ENCODE measurements around the gene SYNGAP1. TPM values are rescaled to one million over a fixed set of nuclear protein-coding genes. Genes with fewer than 3 reads are reported as not detected.
A peak's percentile ranks its signal among the peaks of the same experiment; 100 is the strongest.

SYNGAP1 gene
- total and polyA plus RNA-seq, 9 of the 15 experiments (the other 6 are each of a cell fraction or from before 2014, with no cell fraction given): 0.01 to 22.8 (median 3.2) TPM

DNA sequence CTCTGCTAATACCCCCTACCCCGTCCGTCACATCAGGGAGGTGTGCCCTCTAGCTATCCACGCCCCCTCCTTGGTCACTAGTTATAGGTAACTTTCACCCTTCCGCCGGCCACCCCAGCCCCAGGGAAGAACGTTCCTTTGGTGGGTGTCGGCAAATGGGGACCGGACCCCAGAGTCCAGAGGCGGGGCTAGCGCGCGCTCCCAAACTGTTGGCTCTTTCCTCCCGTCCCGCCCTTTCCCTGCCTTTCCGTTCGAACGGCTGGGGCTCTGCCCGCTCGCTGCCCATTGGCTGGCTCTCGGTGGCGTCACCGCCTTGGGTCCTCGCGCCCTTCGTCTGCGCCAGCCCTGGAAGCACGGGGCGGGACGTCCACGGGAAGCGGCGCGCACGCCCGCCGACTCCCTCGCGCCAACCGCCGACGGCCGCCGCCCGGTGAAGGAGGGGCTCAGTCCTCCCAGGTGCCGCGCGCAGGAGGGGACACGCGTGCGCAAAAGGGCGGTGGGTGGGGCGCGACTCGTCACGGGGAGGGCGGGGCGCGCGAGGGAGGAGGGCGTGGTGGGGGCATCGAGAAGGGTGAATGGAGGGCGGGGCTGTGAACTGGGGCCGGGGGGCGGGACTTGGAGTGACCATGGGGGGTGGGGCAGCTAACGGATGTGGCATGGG, 9.7 kb upstream of the SYNGAP1 start (continued):
- TF ChIP-seq, protein P1, sequence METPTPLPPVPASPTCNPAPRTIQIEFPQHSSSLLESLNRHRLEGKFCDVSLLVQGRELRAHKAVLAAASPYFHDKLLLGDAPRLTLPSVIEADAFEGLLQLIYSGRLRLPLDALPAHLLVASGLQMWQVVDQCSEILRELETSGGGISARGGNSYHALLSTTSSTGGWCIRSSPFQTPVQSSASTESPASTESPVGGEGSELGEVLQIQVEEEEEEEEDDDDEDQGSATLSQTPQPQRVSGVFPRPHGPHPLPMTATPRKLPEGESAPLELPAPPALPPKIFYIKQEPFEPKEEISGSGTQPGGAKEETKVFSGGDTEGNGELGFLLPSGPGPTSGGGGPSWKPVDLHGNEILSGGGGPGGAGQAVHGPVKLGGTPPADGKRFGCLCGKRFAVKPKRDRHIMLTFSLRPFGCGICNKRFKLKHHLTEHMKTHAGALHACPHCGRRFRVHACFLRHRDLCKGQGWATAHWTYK (CRISPR knock-in tag; IDR thresholded peaks at IDR 0.05): peak; percentile 92
- TF ChIP-seq ESRRB (CRISPR knock-in tag; IDR thresholded peaks at IDR 0.05; ENCODE audit: borderline replicate concordance) (peak; percentile 66; the same call in 1 of the 2 replicates), SRF (CRISPR knock-in tag; IDR thresholded peaks at IDR 0.05) (peak in 1 of 2 experiments; percentile 63; a peak in 2 of 4 replicates), HDAC8 (tag; IDR thresholded peaks at IDR 0.05) (0 out of 2 replicates have a peak, but pooled peaks have one; percentile 32), POLR2A (conservative IDR thresholded peaks at IDR 0.05) (peak; percentile 90), ZNF165 (CRISPR knock-in tag; IDR thresholded peaks at IDR 0.05; ENCODE audit: borderline replicate concordance) (no peak), ZNF717 (CRISPR knock-in tag; IDR thresholded peaks at IDR 0.05) (peak; percentile 75; the same call in 1 of the 2 replicates), ZBTB7A (IDR thresholded peaks at IDR 0.05; ENCODE audit: borderline replicate concordance, control insufficient read depth, low read depth, low read length) (peak; percentile 84), GATAD2B (IDR thresholded peaks at IDR 0.05; ENCODE audit: borderline replicate concordance) (no peak)
- TF ChIP-seq, protein P2, sequence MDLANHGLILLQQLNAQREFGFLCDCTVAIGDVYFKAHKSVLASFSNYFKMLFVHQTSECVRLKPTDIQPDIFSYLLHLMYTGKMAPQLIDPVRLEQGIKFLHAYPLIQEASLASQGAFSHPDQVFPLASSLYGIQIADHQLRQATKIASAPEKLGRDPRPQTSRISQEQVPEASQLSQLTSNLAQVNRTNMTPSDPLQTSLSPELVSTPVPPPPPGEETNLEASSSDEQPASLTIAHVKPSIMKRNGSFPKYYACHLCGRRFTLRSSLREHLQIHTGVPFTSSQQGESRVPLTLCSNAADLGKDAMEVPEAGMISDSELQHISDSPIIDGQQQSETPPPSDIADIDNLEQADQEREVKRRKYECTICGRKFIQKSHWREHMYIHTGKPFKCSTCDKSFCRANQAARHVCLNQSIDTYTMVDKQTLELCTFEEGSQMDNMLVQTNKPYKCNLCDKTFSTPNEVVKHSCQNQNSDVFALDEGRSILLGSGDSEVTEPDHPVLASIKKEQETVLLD (IDR thresholded peaks at IDR 0.05): peak; percentile 66
- TF ChIP-seq, protein P3, sequence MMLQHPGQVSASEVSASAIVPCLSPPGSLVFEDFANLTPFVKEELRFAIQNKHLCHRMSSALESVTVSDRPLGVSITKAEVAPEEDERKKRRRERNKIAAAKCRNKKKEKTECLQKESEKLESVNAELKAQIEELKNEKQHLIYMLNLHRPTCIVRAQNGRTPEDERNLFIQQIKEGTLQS (IDR thresholded peaks at IDR 0.05): peak; percentile 40; the same call in 1 of the 2 replicates
- TF ChIP-seq, protein P3 (CRISPR knock-in tag; conservative IDR thresholded peaks at IDR 0.05): no peak
- TF ChIP-seq, protein P4, sequence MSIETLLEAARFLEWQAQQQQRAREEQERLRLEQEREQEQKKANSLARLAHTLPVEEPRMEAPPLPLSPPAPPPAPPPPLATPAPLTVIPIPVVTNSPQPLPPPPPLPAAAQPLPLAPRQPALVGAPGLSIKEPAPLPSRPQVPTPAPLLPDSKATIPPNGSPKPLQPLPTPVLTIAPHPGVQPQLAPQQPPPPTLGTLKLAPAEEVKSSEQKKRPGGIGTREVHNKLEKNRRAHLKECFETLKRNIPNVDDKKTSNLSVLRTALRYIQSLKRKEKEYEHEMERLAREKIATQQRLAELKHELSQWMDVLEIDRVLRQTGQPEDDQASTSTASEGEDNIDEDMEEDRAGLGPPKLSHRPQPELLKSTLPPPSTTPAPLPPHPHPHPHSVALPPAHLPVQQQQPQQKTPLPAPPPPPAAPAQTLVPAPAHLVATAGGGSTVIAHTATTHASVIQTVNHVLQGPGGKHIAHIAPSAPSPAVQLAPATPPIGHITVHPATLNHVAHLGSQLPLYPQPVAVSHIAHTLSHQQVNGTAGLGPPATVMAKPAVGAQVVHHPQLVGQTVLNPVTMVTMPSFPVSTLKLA (conservative IDR thresholded peaks at IDR 0.05): peak; percentile 81 to 92
- TF ChIP-seq, protein P5, sequence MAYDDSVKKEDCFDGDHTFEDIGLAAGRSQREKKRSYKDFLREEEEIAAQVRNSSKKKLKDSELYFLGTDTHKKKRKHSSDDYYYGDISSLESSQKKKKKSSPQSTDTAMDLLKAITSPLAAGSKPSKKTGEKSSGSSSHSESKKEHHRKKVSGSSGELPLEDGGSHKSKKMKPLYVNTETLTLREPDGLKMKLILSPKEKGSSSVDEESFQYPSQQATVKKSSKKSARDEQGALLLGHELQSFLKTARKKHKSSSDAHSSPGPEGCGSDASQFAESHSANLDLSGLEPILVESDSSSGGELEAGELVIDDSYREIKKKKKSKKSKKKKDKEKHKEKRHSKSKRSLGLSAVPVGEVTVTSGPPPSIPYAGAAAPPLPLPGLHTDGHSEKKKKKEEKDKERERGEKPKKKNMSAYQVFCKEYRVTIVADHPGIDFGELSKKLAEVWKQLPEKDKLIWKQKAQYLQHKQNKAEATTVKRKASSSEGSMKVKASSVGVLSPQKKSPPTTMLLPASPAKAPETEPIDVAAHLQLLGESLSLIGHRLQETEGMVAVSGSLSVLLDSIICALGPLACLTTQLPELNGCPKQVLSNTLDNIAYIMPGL (CRISPR knock-in tag; IDR thresholded peaks at IDR 0.05): peak; percentile 13; the same call in 1 of the 2 replicates
- TF ChIP-seq, protein P6, sequence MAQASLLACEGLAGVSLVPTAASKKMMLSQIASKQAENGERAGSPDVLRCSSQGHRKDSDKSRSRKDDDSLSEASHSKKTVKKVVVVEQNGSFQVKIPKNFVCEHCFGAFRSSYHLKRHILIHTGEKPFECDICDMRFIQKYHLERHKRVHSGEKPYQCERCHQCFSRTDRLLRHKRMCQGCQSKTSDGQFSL (CRISPR knock-in tag; IDR thresholded peaks at IDR 0.05): no peak
- TF ChIP-seq, protein P6 (tag; IDR thresholded peaks at IDR 0.05): no peak
- TF ChIP-seq, protein P7, sequence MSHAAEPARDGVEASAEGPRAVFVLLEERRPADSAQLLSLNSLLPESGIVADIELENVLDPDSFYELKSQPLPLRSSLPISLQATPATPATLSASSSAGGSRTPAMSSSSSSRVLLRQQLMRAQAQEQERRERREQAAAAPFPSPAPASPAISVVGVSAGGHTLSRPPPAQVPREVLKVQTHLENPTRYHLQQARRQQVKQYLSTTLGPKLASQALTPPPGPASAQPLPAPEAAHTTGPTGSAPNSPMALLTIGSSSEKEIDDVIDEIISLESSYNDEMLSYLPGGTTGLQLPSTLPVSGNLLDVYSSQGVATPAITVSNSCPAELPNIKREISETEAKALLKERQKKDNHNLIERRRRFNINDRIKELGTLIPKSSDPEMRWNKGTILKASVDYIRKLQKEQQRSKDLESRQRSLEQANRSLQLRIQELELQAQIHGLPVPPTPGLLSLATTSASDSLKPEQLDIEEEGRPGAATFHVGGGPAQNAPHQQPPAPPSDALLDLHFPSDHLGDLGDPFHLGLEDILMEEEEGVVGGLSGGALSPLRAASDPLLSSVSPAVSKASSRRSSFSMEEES (CRISPR knock-in tag; IDR thresholded peaks at IDR 0.05): peak; percentile 2; the same call in 1 of the 2 replicates
